GM19238 (cell line): Measurements from ENCODE around the gene DIRAS1.

Source experiments
- DNase-seq: peaks from one replicate; pipeline ENCODE4 v3.0.0; 2011; ENCODE audit warnings: low spot score; ENCODE audit not compliant: insufficient read length

The DIRAS1 gene

GRCh38 chr19:2728783-2729387 is 7.7 kb upstream of the DIRAS1 start:
- no peak for DNase-seq

GRCh38 chr19:2727640-2727944 is 6.4 kb upstream of the DIRAS1 start:
- DNase-seq, result no peak

- no peak for DNase-seq
These were observed 5.9 kb upstream of the DIRAS1 start for GRCh38 chr19:2726904-2727639.

GRCh38 chr19:2726160-2726855 is 5.1 kb upstream of the DIRAS1 start:
- DNase-seq, result no peak

- no peak for DNase-seq
These were observed 3.0 kb upstream of the DIRAS1 start for GRCh38 chr19:2724148-2724557.

GRCh38 chr19:2723747-2724146 is 2.6 kb upstream of the DIRAS1 start:
- no peak for DNase-seq

- no peak for DNase-seq
These were observed 2.2 kb upstream of the DIRAS1 start for GRCh38 chr19:2723345-2723715.

GRCh38 chr19:2722541-2723344 is 1.6 kb upstream of the DIRAS1 start:
- DNase-seq, result no peak

- no peak for DNase-seq
These were observed 683 bp upstream of the DIRAS1 start for GRCh38 chr19:2721570-2722540.

- no peak for DNase-seq
These were observed 1.0 kb downstream of the DIRAS1 start for GRCh38 chr19:2719920-2720776.

GRCh38 chr19:2719232-2719735 is 1.9 kb downstream of the DIRAS1 start:
- no peak for DNase-seq

- no peak for DNase-seq
These were observed 3.3 kb downstream of the DIRAS1 start for GRCh38 chr19:2717638-2718541.

GRCh38 chr19:2716722-2717637 is 4.2 kb downstream of the DIRAS1 start:
- DNase-seq, result no peak

GRCh38 chr19:2716275-2716650 is 4.9 kb downstream of the DIRAS1 start:
- DNase-seq, result no peak

- no peak for DNase-seq
These were observed 5.5 kb downstream of the DIRAS1 start for GRCh38 chr19:2715470-2716274.

GRCh38 chr19:2714531-2715269 is 6.5 kb downstream of the DIRAS1 start:
- no peak for DNase-seq
